GM12878 (cell line): Measurements from ENCODE around the gene ANKS1A. TPM values are rescaled to one million over a fixed set of nuclear protein-coding genes. Genes with fewer than 3 reads are reported as not detected.

ENCODE experiments used
- ATF2 ChIP-seq: IDR thresholded peaks from 2 replicates; pipeline ENCODE4 v1.6.1; 2012; ENCODE audit warnings: low read length, inconsistent platforms
- ATF7 ChIP-seq: fragments of 450-650 bp; IDR thresholded peaks from 2 replicates; pipeline ENCODE4 v1.6.1; 2016; ENCODE audit warnings: low read depth, mild to moderate bottlenecking
- CHD2 ChIP-seq: IDR thresholded peaks from 2 replicates; pipeline ENCODE4 v1.6.1; 2011; ENCODE audit warnings: low read depth, low read length, improper control_type of control experiment, borderline replicate concordance
- EGR1 ChIP-seq, 2 experiments: IDR thresholded peaks; 1 replicate in 1 of 2; 2 replicates in 1 of 2; pipeline ENCODE4 v1.6.1; 2011 to 2012; ENCODE audit warnings: low read depth in 2 of 2, low read length in 2 of 2, borderline replicate concordance in 1 of 2, mild to moderate bottlenecking in 1 of 2, moderate library complexity in 1 of 2
- IKZF1 ChIP-seq: fragments of 450-650 bp; conservative IDR thresholded peaks from 2 replicates; pipeline ENCODE4 v1.6.1; 2017; ENCODE audit warnings: antibody characterized with exemption, mild to moderate bottlenecking
- IKZF2 ChIP-seq, 2 experiments: fragments of 450-650 bp; IDR thresholded peaks; 2 replicates each; pipeline ENCODE4 v1.6.1; 2017; ENCODE audit warnings: mild to moderate bottlenecking in 2 of 2, moderate library complexity in 2 of 2
- KAT2A ChIP-seq: conservative IDR thresholded peaks from 2 replicates; pipeline ENCODE4 v1.6.1; 2011; ENCODE audit warnings: low read depth, low read length; ENCODE audit not compliant: control insufficient read depth
- NBN ChIP-seq: fragments of 450-650 bp; IDR thresholded peaks from 2 replicates; pipeline ENCODE4 v1.6.1; 2016
- POU2F2 ChIP-seq: IDR thresholded peaks from 3 replicates; pipeline ENCODE4 v1.6.1; 2011; ENCODE audit warnings: low read depth, mild to moderate bottlenecking, low read length, borderline replicate concordance
- SMAD1 ChIP-seq: fragments of 450-650 bp; IDR thresholded peaks from 2 replicates; pipeline ENCODE4 v1.6.1; 2018; ENCODE audit warnings: mild to moderate bottlenecking, low read depth; ENCODE audit not compliant: partially characterized antibody
- SPI1 ChIP-seq: IDR thresholded peaks from 2 replicates; pipeline ENCODE4 v1.6.1; 2011; ENCODE audit warnings: low read depth, mild to moderate bottlenecking, low read length, moderate library complexity, borderline replicate concordance; ENCODE audit not compliant: insufficient read depth
- ZNF207 ChIP-seq: fragments of 450-650 bp; IDR thresholded peaks from 2 replicates; pipeline ENCODE4 v1.6.1; 2014; ENCODE audit warnings: antibody characterized with exemption, mild to moderate bottlenecking, borderline replicate concordance
- polyA plus RNA-seq, 11 experiments: library from polyadenylated mRNA; depleted of rRNA in 4 of 11; unstranded in 6 of 11; stranded (reverse) in 5 of 11; fragments of >200 nt; fragmentation: Nextera tagmentation in 4 of 11; fragmentation: Illumina TruSeq in 1 of 11; extraction: Ambion mirVana in 4 of 11; extraction: Trizol in 1 of 11; gene quantifications; 1 replicate in 1 of 11; 2 replicates in 10 of 11; pipeline versions ENCODE4 v1.2.1 to v1.2.3, GENCODE V29; 2011 to 2016; ENCODE audit warnings: inconsistent platforms in 2 of 11, missing spikeins in 2 of 11, low read depth in 1 of 11
- total RNA-seq, 4 experiments: library from RNA; depleted of rRNA in 3 of 4; stranded (reverse); fragments of >200 nt in 3 of 4; fragmentation: Illumina TruSeq in 1 of 4; extraction: Trizol in 1 of 4; gene quantifications; 2 replicates each; pipeline versions ENCODE4 v1.2.1 to v1.2.3, GENCODE V29; 2013 to 2021
- TF ChIP-seq, protein P1 (sequence below): IDR thresholded peaks from 2 replicates; pipeline ENCODE4 v1.6.1; 2012; ENCODE audit warnings: low read depth, low read length, improper control_type of control experiment

ANKS1A gene
- total and polyA plus RNA-seq, 10 of the 15 experiments (the other 5 are each of a cell fraction or from before 2014, with no cell fraction given): 0.60 to 7.0 (median 3.0) TPM

DNA sequence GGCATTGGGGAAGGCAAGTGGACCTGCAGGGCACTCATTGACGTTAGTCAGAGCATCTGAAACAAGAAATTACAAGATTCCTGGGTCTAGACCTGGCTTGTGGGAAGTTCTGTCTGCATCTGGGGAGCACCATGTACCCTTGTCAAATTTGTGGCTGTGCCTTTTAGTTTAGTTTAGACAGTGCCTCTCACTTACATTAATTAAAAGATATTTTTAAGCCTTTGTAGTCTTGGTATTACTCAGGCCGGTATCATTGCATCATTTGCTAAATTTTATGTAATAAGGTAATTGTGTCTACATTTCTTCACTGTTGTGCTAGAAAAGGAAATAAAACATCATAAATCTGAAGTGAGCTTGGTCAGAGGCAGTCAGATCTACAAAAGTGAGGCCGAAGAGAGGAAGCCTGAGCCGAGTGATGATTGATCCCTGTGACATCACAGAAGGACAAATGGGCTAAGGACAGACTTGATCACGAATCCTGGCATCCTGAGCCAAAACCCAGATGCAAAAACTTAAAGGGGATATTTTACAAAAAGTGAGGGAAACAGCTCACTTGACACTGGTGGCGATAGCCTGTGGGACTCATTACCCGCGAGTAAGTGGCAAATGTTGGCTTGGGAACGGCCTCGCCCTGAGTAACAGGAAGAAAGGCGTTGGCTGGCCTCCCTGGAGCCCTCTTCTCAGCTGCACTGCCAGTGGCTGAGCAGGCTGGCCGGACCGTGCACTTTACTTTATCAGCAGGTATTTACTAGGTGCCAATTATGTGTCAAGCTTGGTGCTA is 145.5 kb downstream of the ANKS1A start (continued):
- TF ChIP-seq SMAD1 (no peak), NBN (no peak), IKZF2 (IDR thresholded peaks at IDR 0.05) (no peak), ZNF207 (no peak), POU2F2 (no peak), CHD2 (no peak), EGR1 (IDR thresholded peaks at IDR 0.05; ENCODE audit: borderline replicate concordance in 1 of 2, low read depth in 2 of 2, low read length in 2 of 2) (no peak), ATF7 (peak; percentile 65), KAT2A (no peak), ATF2 (peak; percentile 47; the same call in 1 of the 2 replicates), SPI1 (peak; percentile 19; the same call in 1 of the 2 replicates), IKZF1 (no peak)
- TF ChIP-seq, protein P1, sequence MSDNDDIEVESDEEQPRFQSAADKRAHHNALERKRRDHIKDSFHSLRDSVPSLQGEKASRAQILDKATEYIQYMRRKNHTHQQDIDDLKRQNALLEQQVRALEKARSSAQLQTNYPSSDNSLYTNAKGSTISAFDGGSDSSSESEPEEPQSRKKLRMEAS: no peak
